Peyer's patch (tissue), 4 donors: ENCODE results near the gene CPNE8.

Source experiments
- POLR2A ChIP-seq, 2 donors: fragments of 450-650 bp; IDR thresholded peaks; one replicate each; pipeline ENCODE4 v1.5.1; 2017; ENCODE audit warnings: antibody characterized with exemption in 2 of 2, mild to moderate bottlenecking in 2 of 2, moderate library complexity in 2 of 2
- TF ChIP-seq, protein P1 (sequence below), 6 experiments: fragments of 450-650 bp in 4 of 6; fragments of 200-600 bp in 2 of 6; sonication (generic) in 1 of 6; IDR thresholded peaks; one replicate each; pipeline ENCODE4 v1.5.1; 2017 to 2019; ENCODE audit warnings: antibody characterized with exemption in 6 of 6, mild to moderate bottlenecking in 3 of 6, moderate library complexity in 1 of 6

DNA sequence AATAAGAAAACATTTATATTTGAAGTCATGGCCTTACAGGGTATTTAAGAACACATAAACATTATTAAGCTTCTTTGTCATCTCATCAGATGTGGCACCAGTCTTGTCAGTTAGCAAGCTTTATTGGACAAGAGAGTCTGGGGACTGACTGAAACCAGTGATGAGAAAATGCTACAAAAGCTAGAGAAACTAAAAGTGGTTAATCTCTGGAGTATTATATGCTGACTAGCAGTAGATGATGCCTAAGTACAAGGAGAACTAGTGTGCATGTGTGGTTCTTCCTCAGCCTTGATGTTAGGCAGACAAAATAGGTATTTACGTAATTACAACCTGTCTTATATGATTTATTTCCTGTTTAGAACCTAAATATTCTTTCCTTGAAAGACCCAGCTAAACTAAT is 176.5 kb downstream of the CPNE8 start:
- TF ChIP-seq, protein P1, sequence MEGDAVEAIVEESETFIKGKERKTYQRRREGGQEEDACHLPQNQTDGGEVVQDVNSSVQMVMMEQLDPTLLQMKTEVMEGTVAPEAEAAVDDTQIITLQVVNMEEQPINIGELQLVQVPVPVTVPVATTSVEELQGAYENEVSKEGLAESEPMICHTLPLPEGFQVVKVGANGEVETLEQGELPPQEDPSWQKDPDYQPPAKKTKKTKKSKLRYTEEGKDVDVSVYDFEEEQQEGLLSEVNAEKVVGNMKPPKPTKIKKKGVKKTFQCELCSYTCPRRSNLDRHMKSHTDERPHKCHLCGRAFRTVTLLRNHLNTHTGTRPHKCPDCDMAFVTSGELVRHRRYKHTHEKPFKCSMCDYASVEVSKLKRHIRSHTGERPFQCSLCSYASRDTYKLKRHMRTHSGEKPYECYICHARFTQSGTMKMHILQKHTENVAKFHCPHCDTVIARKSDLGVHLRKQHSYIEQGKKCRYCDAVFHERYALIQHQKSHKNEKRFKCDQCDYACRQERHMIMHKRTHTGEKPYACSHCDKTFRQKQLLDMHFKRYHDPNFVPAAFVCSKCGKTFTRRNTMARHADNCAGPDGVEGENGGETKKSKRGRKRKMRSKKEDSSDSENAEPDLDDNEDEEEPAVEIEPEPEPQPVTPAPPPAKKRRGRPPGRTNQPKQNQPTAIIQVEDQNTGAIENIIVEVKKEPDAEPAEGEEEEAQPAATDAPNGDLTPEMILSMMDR (IDR thresholded peaks at IDR 0.05), result no peak
- no peak for TF ChIP-seq POLR2A (IDR thresholded peaks at IDR 0.05)
